GM19239 (cell line): ENCODE data around the gene PIAS2.
"Not testable (repeated sequence)": the region's sequence is repeated elsewhere in the genome, so short reads cannot be mapped to it uniquely, and the experiment has no call there.

Experiments
- DNase-seq: peaks from one replicate; pipeline ENCODE4 v3.0.0; 2011; ENCODE audit warnings: low spot score; ENCODE audit not compliant: insufficient read length
- FAIRE-seq: peaks from 2 replicates; lab custom pipeline; 2011; peaks lifted over from hg19 to GRCh38; lab: Jason Lieb, UNC

The PIAS2 gene

GRCh38 chr18:46842583-46842982 is 74.7 kb downstream of the PIAS2 start:
- FAIRE-seq (no peak), DNase-seq (no peak)

- DNase-seq (no peak), FAIRE-seq (no peak)
Observed at GRCh38 chr18:46833899-46834298, 83.4 kb downstream of the PIAS2 start.

DNA sequence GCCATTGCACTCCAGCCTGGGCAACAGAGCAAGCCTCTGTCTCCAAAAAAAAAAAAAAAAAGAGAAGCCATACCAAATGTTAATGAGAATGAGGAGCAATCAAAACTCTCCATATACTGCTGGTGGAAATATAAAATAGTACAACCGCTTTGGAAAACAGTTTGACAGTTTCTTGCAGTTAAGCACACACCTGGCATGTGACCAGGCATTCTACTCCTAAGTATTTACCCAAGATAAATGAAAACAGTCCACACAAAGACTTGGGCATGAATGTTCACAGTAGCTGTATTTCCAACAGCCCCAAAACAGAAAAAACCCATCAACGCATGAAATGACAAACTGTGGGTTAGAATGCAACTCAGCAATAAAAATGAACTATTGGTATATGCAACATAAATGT is 84.5 kb downstream of the PIAS2 start:
- no peak for DNase-seq
- no peak for FAIRE-seq

DNA sequence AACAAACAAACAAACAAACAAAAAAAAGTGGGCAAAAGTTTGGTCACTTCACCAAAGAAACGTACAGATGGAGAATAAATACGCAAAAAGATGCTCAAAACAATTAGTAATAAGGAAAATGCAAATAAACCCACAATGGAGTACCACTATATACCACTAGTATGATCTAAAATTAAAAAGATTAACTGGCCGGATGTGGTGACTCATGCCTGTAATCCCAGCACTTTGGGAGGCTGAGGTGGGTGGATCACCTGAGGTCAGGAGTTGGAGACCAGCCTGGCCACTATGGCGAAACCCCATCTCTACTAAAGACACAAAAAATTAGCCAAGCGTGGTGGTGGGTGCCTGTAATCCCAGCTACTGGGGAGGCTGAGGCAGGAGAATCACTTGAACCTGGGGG is 84.9 kb downstream of the PIAS2 start:
- DNase-seq, FAIRE-seq: not testable (repeated sequence)

DNA sequence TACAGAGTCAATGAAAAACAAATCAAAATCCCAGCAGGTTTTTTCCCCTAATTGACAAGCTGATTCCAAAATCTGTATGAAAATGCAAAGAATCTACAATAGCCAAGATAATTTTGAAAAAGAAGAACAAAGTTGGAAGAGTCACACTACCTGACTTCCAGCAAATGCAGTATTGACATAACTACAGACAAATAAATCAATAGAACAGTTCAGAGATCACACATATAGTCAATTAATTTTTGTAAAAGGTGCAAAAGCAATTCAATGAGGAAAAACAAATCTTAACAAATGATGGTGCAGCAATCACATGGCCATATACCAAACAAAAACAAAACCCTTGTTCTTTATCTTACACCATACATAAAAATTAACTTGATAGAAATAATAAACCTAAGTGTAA is 85.9 kb downstream of the PIAS2 start:
- DNase-seq = no peak
- FAIRE-seq = no peak

GRCh38 chr18:46830633-46831032 is 86.7 kb downstream of the PIAS2 start:
- FAIRE-seq (peak; percentile 26), DNase-seq (no peak)

DNA sequence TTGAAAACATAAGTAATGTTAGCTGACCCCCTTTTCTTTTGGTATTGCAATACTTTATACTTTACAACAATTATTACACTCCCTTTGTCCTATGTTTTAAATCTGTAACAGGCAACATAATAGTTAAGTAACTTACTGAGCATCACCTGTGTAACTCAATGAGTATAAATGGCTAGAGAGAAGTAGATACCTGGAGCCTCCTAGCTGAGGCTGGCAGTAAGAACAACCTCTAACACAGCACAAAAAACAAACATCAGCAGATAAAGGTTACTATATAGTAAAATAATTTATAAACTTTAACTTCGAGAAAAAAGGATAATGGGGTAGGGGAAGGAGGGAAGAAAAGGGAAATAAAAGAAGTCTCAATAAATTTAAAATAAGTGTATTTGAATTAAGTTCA is 87.4 kb downstream of the PIAS2 start:
- DNase-seq (no peak), FAIRE-seq (no peak)

GRCh38 chr18:46829531-46829930 is 87.8 kb downstream of the PIAS2 start:
- DNase-seq (no peak), FAIRE-seq (no peak)

GRCh38 chr18:46821856-46822711 is 95.2 kb downstream of the PIAS2 start:
- DNase-seq = no peak
- peak; percentile 60 for FAIRE-seq

- no peak for FAIRE-seq
- DNase-seq = no peak
Observed at GRCh38 chr18:46820863-46821262, 96.4 kb downstream of the PIAS2 start.

GRCh38 chr18:46815661-46816060 is 101.6 kb downstream of the PIAS2 start:
- DNase-seq (no peak), FAIRE-seq (no peak)

GRCh38 chr18:46814399-46814798 is 102.9 kb downstream of the PIAS2 start:
- no peak for DNase-seq
- FAIRE-seq = no peak

GRCh38 chr18:46812311-46812710 is 105.0 kb downstream of the PIAS2 start:
- no peak for DNase-seq
- FAIRE-seq = no peak

DNA sequence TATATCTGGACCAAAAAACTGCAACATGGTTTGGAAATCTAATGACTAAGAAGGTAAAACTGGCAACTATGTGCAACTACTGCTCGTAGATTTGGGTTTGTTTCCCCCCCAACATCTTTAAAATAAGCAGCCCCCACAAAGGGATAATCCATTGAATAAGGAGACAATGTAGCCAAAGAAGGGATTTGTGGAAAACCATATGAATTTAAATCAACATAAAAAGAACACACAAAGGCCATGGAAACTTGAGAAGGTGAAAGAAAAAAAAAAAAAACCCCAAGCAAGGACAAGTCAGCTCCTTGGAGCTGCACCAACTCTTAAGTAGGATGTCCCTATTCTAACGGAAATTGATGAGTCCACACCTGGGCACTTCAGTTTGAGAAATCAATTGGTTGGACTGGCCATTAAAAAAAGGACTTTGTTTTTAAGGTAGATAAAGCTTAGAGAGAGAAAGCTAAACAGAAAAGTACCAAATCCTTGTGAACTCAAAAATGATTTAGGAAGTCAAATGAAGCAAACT is 106.8 kb downstream of the PIAS2 start:
- no peak for FAIRE-seq

DNA sequence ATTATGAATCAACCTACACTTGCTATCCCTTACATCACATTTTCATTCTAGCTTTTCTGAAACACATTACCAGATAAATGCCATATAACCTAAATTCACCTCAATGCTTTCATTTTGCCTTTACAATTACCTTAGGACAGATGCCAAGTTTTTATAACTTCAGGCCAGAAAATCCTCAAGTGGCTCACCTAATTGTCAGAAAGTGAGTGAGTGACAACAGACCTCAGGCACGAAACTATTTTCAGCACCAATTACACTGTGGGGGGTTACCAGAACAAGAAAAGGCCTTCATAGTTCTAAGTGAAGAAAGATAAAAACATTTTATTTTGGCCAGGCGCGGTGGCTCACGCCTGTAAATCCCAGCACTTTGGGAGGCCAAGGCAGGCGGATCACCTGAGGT is 108.2 kb downstream of the PIAS2 start:
- FAIRE-seq = no peak
- no peak for DNase-seq

More for the DNA sequence above, 106.8 kb downstream of the PIAS2 start:
- DNase-seq = no peak

GRCh38 chr18:46795945-46796344 is 121.4 kb downstream of the PIAS2 start:
- not testable (repeated sequence) for DNase-seq, FAIRE-seq

GRCh38 chr18:46794607-46795006 is 122.7 kb downstream of the PIAS2 start:
- no peak for DNase-seq
- no peak for FAIRE-seq

DNA sequence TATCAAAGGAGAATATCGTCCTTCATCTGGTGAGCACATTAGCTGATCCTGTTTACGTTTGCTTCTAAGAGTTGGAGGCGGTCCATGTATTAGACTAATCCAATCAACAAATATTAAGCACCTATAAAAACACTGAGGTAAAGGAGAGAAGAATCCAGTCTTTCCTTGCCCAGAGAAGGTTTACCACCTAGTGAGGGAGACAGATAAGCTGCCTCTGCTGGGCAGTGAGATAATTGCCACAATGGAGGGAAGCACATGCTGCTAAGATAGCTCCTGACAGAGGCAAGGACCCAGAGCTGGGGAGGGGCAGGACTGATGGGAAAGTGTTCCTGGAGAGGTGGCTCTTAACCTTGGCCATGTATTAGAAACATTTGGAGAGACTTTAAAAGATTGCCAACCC is 123.7 kb downstream of the PIAS2 start:
- no peak for FAIRE-seq

DNA sequence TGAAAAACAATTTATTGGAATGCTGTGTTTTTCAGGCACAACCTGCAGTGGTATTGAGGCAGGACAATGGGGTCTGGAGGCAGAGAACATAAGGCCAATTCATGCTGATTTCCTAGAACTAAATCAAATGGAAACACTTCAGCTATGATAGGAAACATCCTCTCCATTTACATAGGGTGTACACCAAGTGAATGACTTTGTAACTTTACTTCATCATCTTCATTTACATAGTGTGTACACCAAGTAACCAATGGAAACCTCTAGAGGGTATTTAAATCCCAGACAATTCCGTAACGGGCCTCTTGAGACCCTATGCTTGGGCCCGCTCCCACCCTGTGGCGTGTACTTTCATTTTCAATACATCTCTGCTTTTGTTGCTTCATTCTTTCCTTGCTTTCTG is 128.2 kb downstream of the PIAS2 start:
- DNase-seq (no peak), FAIRE-seq (no peak)

More for the DNA sequence above, 123.7 kb downstream of the PIAS2 start:
- DNase-seq = no peak

DNA sequence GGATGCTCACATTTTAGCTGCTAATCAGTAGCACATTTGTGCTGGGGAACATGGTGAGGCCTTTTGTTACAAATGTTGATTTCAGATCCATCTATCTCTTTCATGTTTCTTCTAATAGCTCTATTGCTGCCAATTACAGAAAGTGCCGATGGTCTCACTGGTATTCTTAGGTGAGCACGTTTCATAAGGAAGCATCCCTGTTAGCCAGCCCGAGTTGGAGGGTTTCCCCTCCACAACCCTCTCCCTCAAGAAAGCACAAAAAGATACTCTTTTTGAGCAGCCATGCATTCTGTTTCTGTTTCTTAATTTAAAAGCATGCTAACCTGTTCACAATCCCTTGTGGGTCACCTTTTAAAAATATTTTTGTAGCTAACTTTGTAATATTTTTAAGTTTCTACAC is 129.6 kb downstream of the PIAS2 start:
- DNase-seq (no peak), FAIRE-seq (no peak)

- DNase-seq (no peak), FAIRE-seq (no peak)
Observed at GRCh38 chr18:46772357-46772756, 144.9 kb downstream of the PIAS2 start.

DNA sequence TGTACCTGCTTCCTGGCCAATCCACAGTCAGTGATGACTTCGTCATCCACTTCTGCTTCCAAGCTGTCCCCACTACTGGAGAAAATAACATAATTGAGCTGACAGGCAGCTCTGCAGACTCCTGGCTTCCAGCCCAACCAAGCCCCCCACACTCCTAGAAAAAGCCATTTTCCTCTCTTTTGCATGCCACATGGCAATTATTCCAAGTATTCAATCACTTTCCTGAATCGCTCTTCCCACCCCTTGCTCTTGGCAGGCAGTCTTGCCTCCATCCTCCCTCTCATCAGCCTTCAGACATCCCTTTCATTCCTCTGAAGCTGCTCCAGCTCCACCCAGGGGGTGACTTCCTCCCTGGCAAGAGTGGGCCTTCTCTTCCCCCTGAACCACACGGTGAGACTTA is 146.2 kb downstream of the PIAS2 start:
- FAIRE-seq (no peak), DNase-seq (no peak)
